Measurements from ENCODE around the gene PTPN9. TPM values are rescaled to one million over a fixed set of nuclear protein-coding genes. Genes with fewer than 3 reads are reported as not detected.

Gene PTPN9
- total and polyA plus RNA-seq, 10 of the 15 experiments (the other 5 are each of a cell fraction or from before 2014, with no cell fraction given): 7.8 to 29.1 (median 18.5) TPM

GRCh38 chr15:75533945-75534344 lies 45.2 kb downstream of the PTPN9 start:
- no peaks in the 10 kb centered on the region for H4K20me1 ChIP-seq (ENCODE audit: control insufficient read depth, insufficient read depth)
- H3K36me3 ChIP-seq (ENCODE audit: control insufficient read depth in 2 of 2, insufficient read depth in 2 of 2, low read length in 1 of 2): no peaks in the 10 kb centered on the region
- H3K79me2 ChIP-seq (ENCODE audit: control insufficient read depth, insufficient read depth, low read length): no peaks in the 10 kb centered on the region
- no peaks in the 10 kb centered on the region for H3K27me3 ChIP-seq (replicated peaks in 1 of 2; ENCODE audit: control insufficient read depth in 2 of 2, insufficient read depth in 2 of 2, low read length in 1 of 2)
- ChIA-PET RAD21 (ENCODE audit: unreplicated experiment) (no interaction called here), SMC1A (ENCODE audit: uncharacterized antibody, unreplicated experiment) (no interaction called here), CTCF (no interaction called here), POLR2A (no interaction called here)
- no peak overlapping the region for H3K4me3 ChIP-seq
- in situ Hi-C loops (cut with MboI): no loop called here
- no peak overlapping the region for H3K4me2 ChIP-seq (ENCODE audit: control insufficient read depth, insufficient read depth)
- no peak overlapping the region for H3K9ac ChIP-seq (ENCODE audit: control insufficient read depth, insufficient read depth, low read length)
- no peak overlapping the region for H3K27ac ChIP-seq (ENCODE audit: control insufficient read depth, insufficient read depth)
- ATAC-seq (no peak), FAIRE-seq (no peak), DNase-seq (ENCODE audit: low read depth, low spot score) (no peak)
- H3K9me3 ChIP-seq (replicated peaks; ENCODE audit: control insufficient read depth, insufficient read depth, low read length): no peaks in the 10 kb centered on the region
- no TSS peak for BruUV-seq (replicated peaks)
- WGBS (ENCODE audit: insufficient coverage, insufficient replicate concordance, low lambda C conversion rate, missing lambda C conversion rate): 100% methylated on average over 1 of the region's 1 CpG
- intact Hi-C loops (cut with micrococcal nuclease; ENCODE audit: unreplicated experiment): no loop called here
- H3K4me1 ChIP-seq (ENCODE audit: control insufficient read depth, insufficient read depth, low read length): no peaks in the 10 kb centered on the region
- H2AFZ ChIP-seq (ENCODE audit: control insufficient read depth, low read depth, low read length): no peak overlapping the region
- TF ChIP-seq MYB (IDR thresholded peaks at IDR 0.05; ENCODE audit: borderline replicate concordance, low read depth, low read length): no peak
- TF ChIP-seq BCL3 (IDR thresholded peaks at IDR 0.05; ENCODE audit: borderline replicate concordance, insufficient read depth, low read depth, low read length, poor library complexity, severe bottlenecking): no peak
- no peak for TF ChIP-seq SUZ12 (IDR thresholded peaks at IDR 0.05; ENCODE audit: unreplicated experiment)
- no peak for TF ChIP-seq NFXL1 (IDR thresholded peaks at IDR 0.05; ENCODE audit: borderline replicate concordance)
- TF ChIP-seq RELA (IDR thresholded peaks at IDR 0.05; ENCODE audit: borderline replicate concordance, partially characterized antibody): no peak
- no peak for TF ChIP-seq ZSCAN29 (IDR thresholded peaks at IDR 0.05)
- no peak for TF ChIP-seq ATF7 (IDR thresholded peaks at IDR 0.05; ENCODE audit: low read depth)
- no peak for TF ChIP-seq E2F8 (IDR thresholded peaks at IDR 0.05; ENCODE audit: low read depth, partially characterized antibody)
- TF ChIP-seq MTA3 (IDR thresholded peaks at IDR 0.05; ENCODE audit: borderline replicate concordance, low read length): no peak
- TF ChIP-seq ATF3 (IDR thresholded peaks at IDR 0.05; ENCODE audit: borderline replicate concordance, extremely low read depth, low read depth, low read length): no peak
- no peak for TF ChIP-seq FOXM1 (IDR thresholded peaks at IDR 0.05; ENCODE audit: low read depth, low read length)
- no peak for TF ChIP-seq USF1 (IDR thresholded peaks at IDR 0.05; ENCODE audit: borderline replicate concordance, extremely low read length, insufficient read depth, low read depth, low read length)
- TF ChIP-seq E2F4 (IDR thresholded peaks at IDR 0.05; ENCODE audit: low read depth, low read length): no peak
- TF ChIP-seq CBFB (IDR thresholded peaks at IDR 0.05; ENCODE audit: low read depth): no peak
